Thyroid gland (tissue), 4 donors: Measurements from ENCODE around the gene IKBKG. TPM values are rescaled to one million over a fixed set of nuclear protein-coding genes. Genes with fewer than 3 reads are reported as not detected.
"Not testable (repeated sequence)": the region's sequence is repeated elsewhere in the genome, so short reads cannot be mapped to it uniquely, and the experiment has no call there.

Experiments
- DNase-seq, 2 donors: peaks; one replicate each; pipeline ENCODE4 v3.0.0-alpha.2; 2019
- H3K27ac ChIP-seq, 3 donors: fragments of 200-600 bp; sonication (generic); 1 replicate in 2 of 3; 2 replicates in 1 of 3; pipeline ENCODE4 v1.5.1; 2016 to 2019; ENCODE audit warnings: mild to moderate bottlenecking in 1 of 3, moderate library complexity in 1 of 3
- H3K27me3 ChIP-seq: fragments of 200-600 bp; sonication (generic); one replicate; pipeline ENCODE4 v1.5.1; 2019
- H3K36me3 ChIP-seq, 2 donors: fragments of 200-600 bp; sonication (generic); one replicate each; pipeline ENCODE4 v1.5.1; 2016 to 2019
- H3K4me1 ChIP-seq, 2 donors: fragments of 200-600 bp; sonication (generic); one replicate each; pipeline ENCODE4 v1.5.1; 2017 to 2019
- H3K4me3 ChIP-seq, 3 donors: fragments of 200-600 bp; sonication (generic); replicated peaks in 1 of 3; 1 replicate in 2 of 3; 2 replicates in 1 of 3; pipeline ENCODE4 v1.5.1; 2016; ENCODE audit warnings: mild to moderate bottlenecking in 1 of 3
- H3K9me3 ChIP-seq: fragments of 200-600 bp; sonication (generic); one replicate; pipeline ENCODE4 v1.5.1; 2017
- CTCF ChIP-seq, 6 experiments: fragments of 200-600 bp in 3 of 6; fragments of 450-650 bp in 3 of 6; sonication (generic) in 3 of 6; IDR thresholded peaks; one replicate each; pipeline ENCODE4 v1.5.1; 2016 to 2019; ENCODE audit warnings: antibody characterized with exemption in 6 of 6, mild to moderate bottlenecking in 2 of 6, inconsistent platforms in 1 of 6, moderate library complexity in 1 of 6
- POLR2A ChIP-seq, 2 donors: fragments of 450-650 bp; IDR thresholded peaks; one replicate each; pipeline ENCODE4 v1.6.1; 2017; ENCODE audit warnings: antibody characterized with exemption in 2 of 2, mild to moderate bottlenecking in 2 of 2, moderate library complexity in 1 of 2
- WGBS, 2 donors: methylation state at CpG; one replicate each; pipeline ENCODE4 v1.1.5; 2017; 5-methylcytosine and 5-hydroxymethylcytosine counted together
- intact Hi-C: fragments of 100-400 bp; cut with DNase I; formaldehyde crosslinking; loops from one replicate; pipeline ENCODE4 v1.15.1; 2023
- small RNA-seq: library from RNA; depleted of rRNA; stranded (forward); fragments of <200 nt; gene quantifications from one replicate; pipeline ENCODE3, GENCODE V24; 2016
- total RNA-seq, 4 donors: library from RNA; depleted of rRNA; stranded (reverse); fragments of >200 nt; gene quantifications; one replicate each; pipeline ENCODE4 v1.2.3, GENCODE V29; 2016

Gene IKBKG
- total RNA-seq, 4 donors from 2014 or later, result 14.4 to 24.3 (median 16.8) TPM

GRCh38 chrX:154605566-154605965, 58.1 kb downstream of the IKBKG start:
- no peaks in the 10 kb centered on the region for H3K9me3 ChIP-seq
- no peak overlapping the region for H3K4me3 ChIP-seq
- TF ChIP-seq POLR2A (IDR thresholded peaks at IDR 0.05) (no peak), CTCF (IDR thresholded peaks at IDR 0.05) (no peak)
- WGBS, 2 donors, result 72 to 75% methylated on average over 5 to 6 of the region's 6 CpGs
- no peaks in the 10 kb centered on the region for H3K36me3 ChIP-seq
- H3K4me1 ChIP-seq, result no peaks in the 10 kb centered on the region
- intact Hi-C loops, result no loop called here
- no peaks in the 10 kb centered on the region for H3K27me3 ChIP-seq
- no peak for DNase-seq
- H3K27ac ChIP-seq, result no peak overlapping the region

- no peaks in the 10 kb centered on the region for H3K27me3 ChIP-seq
- H3K36me3 ChIP-seq, result no peaks in the 10 kb centered on the region
- intact Hi-C loops, result no loop called here
- H3K4me1 ChIP-seq, result no peaks in the 10 kb centered on the region
- no peak overlapping the region for H3K4me3 ChIP-seq
- no peaks in the 10 kb centered on the region for H3K9me3 ChIP-seq
- peak in 1 of 2 donors; percentile 19 for DNase-seq
- no peak overlapping the region for H3K27ac ChIP-seq
- 41 to 62% methylated on average over 6 of the region's 6 CpGs for WGBS, 2 donors
- no peak for TF ChIP-seq CTCF (IDR thresholded peaks at IDR 0.05)
- no peak for TF ChIP-seq POLR2A (IDR thresholded peaks at IDR 0.05)
Measured at GRCh38 chrX:154607370-154607769, 60.0 kb downstream of the IKBKG start.

DNA sequence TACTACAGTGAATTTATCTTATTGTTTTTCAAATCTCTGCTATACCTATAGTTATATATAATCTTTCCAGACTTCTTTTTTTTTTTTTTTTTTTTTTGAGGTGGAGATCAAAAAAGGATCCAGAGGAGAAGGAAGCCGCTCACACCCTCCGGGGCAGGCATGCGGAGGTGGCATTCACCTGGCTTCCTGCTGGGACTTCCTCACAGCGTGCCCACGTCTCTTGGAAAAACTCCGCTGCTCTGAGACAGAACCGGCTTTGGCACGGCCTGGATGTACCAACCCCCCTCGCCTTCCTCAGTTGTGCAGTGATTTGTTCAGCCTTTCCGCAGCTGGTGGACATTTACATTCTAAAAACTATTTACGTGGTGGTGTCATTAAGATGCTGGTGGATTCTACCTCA, 60.6 kb downstream of the IKBKG start:
- H3K27ac ChIP-seq, intact Hi-C loops, H3K9me3 ChIP-seq, H3K27me3 ChIP-seq, H3K4me3 ChIP-seq, H3K4me1 ChIP-seq, H3K36me3 ChIP-seq, DNase-seq: not testable (repeated sequence)
- 69 to 72% methylated on average over 10 to 11 of the region's 11 CpGs for WGBS, 2 donors

DNA sequence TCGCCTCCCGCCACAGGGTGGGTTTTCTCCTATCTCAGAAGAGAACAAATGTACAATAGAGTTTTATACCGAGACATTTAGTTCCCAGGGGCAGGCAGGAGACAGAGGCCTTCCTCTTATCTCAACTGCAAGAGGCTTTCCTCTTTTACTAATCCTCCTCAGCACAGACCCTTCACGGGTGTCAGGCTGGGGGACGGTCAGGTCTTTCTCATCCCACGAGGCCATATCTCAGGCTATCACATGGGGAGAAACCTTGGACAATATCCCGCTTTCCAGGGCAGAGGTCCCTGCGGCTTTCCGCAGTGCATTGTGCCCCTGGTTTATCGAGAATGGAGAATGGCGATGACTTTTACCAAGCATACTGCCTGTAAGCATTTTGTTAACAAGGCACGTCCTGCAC, 61.4 kb downstream of the IKBKG start:
- H3K4me3 ChIP-seq, H3K27ac ChIP-seq, H3K27me3 ChIP-seq, intact Hi-C loops, H3K4me1 ChIP-seq, H3K9me3 ChIP-seq, H3K36me3 ChIP-seq, DNase-seq: not testable (repeated sequence)
- WGBS, 2 donors, result 85 to 93% methylated on average over 7 to 12 of the region's 12 CpGs

- H3K27ac ChIP-seq, H3K4me1 ChIP-seq, intact Hi-C loops, H3K36me3 ChIP-seq, DNase-seq, H3K9me3 ChIP-seq, H3K4me3 ChIP-seq, H3K27me3 ChIP-seq: not testable (repeated sequence)
- 91% methylated on average over 12 of the region's 12 CpGs for WGBS, 2 donors
Measured at GRCh38 chrX:154611146-154611545, 63.7 kb downstream of the IKBKG start.

DNA sequence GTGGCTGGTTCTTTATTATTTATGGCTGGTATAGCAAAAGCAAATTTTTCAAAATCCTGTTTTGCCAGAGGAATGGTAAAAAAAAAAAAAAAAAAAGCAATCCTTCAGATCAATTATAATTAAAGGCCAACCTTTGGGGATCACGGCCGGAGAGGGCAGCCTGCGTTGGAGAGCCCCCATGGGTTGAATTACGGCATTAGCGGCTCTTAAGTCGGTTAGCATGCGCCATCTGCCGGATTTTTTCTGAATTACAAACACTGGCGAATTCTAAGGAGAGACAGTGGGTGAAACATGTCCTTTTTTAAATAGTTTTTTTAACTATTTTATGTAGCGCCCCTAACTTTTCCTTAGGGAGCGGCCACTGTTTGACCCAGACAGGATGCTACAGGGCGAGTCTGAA, 66.2 kb downstream of the IKBKG start:
- H3K27ac ChIP-seq, H3K27me3 ChIP-seq, intact Hi-C loops, H3K36me3 ChIP-seq, H3K4me3 ChIP-seq, H3K9me3 ChIP-seq, DNase-seq, H3K4me1 ChIP-seq: not testable (repeated sequence)
- 13 to 20% methylated on average over 3 to 5 of the region's 12 CpGs for WGBS, 2 donors

Small RNAs within 50 kb of the gene (small RNA-seq; reads per million reads assigned to genes)
- not detected for gene AC244090.1

Other genes with a start within 250 kb of the IKBKG start
- 100 to 1,000 TPM; 143 to 553 (median 291) TPM for gene FLNA, start 173.0 kb upstream of the IKBKG start, total RNA-seq
- 10 to 100 TPM; 36.5 to 71.6 (median 57.2) TPM for gene EMD, start 168.3 kb upstream of the IKBKG start, total RNA-seq
- 1,000 to 10,000 TPM; 1,199 to 6,548 (median 3,258) TPM for gene RPL10, start 149.2 kb upstream of the IKBKG start, total RNA-seq
- 10 to 100 TPM; 40.7 to 92.9 (median 61.6) TPM for gene DNASE1L1, start 138.4 kb upstream of the IKBKG start, total RNA-seq
- gene TAFAZZIN, start 136.1 kb upstream of the IKBKG start, total RNA-seq, result 10 to 100 TPM; 41.1 to 75.9 (median 59.0) TPM
- 100 to 1,000 TPM in 1 of 4 donors, 10 to 100 TPM in 3; 69.0 to 172 (median 84.4) TPM for gene ATP6AP1, start 118.9 kb upstream of the IKBKG start, total RNA-seq
- gene GDI1, start 110.5 kb upstream of the IKBKG start, total RNA-seq, result 10 to 100 TPM; 59.7 to 86.2 (median 78.1) TPM
- gene FAM50A, start 103.5 kb upstream of the IKBKG start, total RNA-seq, result 10 to 100 TPM; 39.9 to 76.3 (median 47.4) TPM
- gene PLXNA3, start 89.3 kb upstream of the IKBKG start, total RNA-seq, result 10 to 100 TPM in 2 of 4 donors, 1 to 10 TPM in 2; 3.9 to 20.7 (median 14.1) TPM
- gene LAGE3, start 68.3 kb upstream of the IKBKG start, total RNA-seq, result 10 to 100 TPM; 10.2 to 18.9 (median 12.6) TPM
- 10 to 100 TPM; 32.9 to 63.4 (median 41.3) TPM for gene UBL4A, start 61.0 kb upstream of the IKBKG start, total RNA-seq
- gene SLC10A3, start 57.0 kb upstream of the IKBKG start, total RNA-seq, result 10 to 100 TPM; 21.9 to 40.6 (median 29.3) TPM
- 10 to 100 TPM; 56.3 to 67.7 (median 65.3) TPM for gene FAM3A, start 31.4 kb upstream of the IKBKG start, total RNA-seq
- gene G6PD, start 774 bp upstream of the IKBKG start, total RNA-seq, result 100 to 1,000 TPM in 2 of 4 donors, 10 to 100 TPM in 2; 47.2 to 288 (median 158) TPM
- not detected for gene CTAG1A, start 37.5 kb downstream of the IKBKG start, total RNA-seq
- gene CTAG1B, start 71.7 kb downstream of the IKBKG start, total RNA-seq, result not detected
- gene CTAG2, start 106.0 kb downstream of the IKBKG start, total RNA-seq, result not detected
- 10 to 100 TPM in 1 of 4 donors, 1 to 10 TPM in 3; 5.8 to 10.2 (median 8.1) TPM for gene GAB3, start 203.5 kb downstream of the IKBKG start, total RNA-seq
- 10 to 100 TPM; 33.8 to 41.5 (median 35.2) TPM for gene DKC1, start 215.2 kb downstream of the IKBKG start, total RNA-seq